Chondrocyte (in vitro differentiated cells): ENCODE measurements around the gene ACOX2. TPM values are rescaled to one million over a fixed set of nuclear protein-coding genes. Genes with fewer than 3 reads are reported as not detected.

Experiments
- DNase-seq: peaks from one replicate; pipeline ENCODE4 v3.0.0; 2021; ENCODE audit warnings: mixed read lengths, low spot score
- H3K27ac Mint-ChIP-seq: one replicate; pipeline ENCODE4 v1.8.0; 2021; ENCODE audit warnings: mild to moderate bottlenecking, moderate library complexity, mixed read lengths; ENCODE audit not compliant: unreplicated experiment
- H3K27me3 Mint-ChIP-seq: 2 replicates; pipeline ENCODE4 v1.8.0; 2021; ENCODE audit warnings: low read depth, mixed read lengths
- H3K36me3 Mint-ChIP-seq: 2 replicates; pipeline ENCODE4 v1.8.0; 2021; ENCODE audit warnings: low read depth, mixed read lengths
- H3K4me1 Mint-ChIP-seq: 2 replicates; pipeline ENCODE4 v1.8.0; 2021; ENCODE audit warnings: low read depth, mild to moderate bottlenecking, mixed read lengths
- H3K4me3 Mint-ChIP-seq: one replicate; pipeline ENCODE4 v1.8.0; 2021; ENCODE audit warnings: mild to moderate bottlenecking, moderate library complexity, mixed read lengths; ENCODE audit not compliant: unreplicated experiment
- H3K9me3 Mint-ChIP-seq: 2 replicates; pipeline ENCODE4 v1.8.0; 2021; ENCODE audit warnings: low read depth, mixed read lengths
- CTCF ChIP-seq: fragments of 200-600 bp; sonication (generic); IDR thresholded peaks from 2 replicates; pipeline ENCODE4 v1.5.0; 2021; ENCODE audit warnings: antibody characterized with exemption, mild to moderate bottlenecking, moderate library complexity
- total RNA-seq: library from RNA; stranded (reverse); gene quantifications from 3 replicates; pipeline ENCODE4 v1.2.1, GENCODE V29; 2021

Gene ACOX2
- total RNA-seq, 1 donor from 2014 or later: 0.57 TPM

- TF ChIP-seq CTCF: no peak
- Mint-ChIP-seq H3K36me3 (peaks cover 2% of the 10 kb centered on the region), H3K4me1 (peaks cover 28% of the 10 kb centered on the region), H3K9me3 (peaks cover 9% of the 10 kb centered on the region), H3K27me3 (no peaks in the 10 kb centered on the region), H3K27ac (no peak overlapping the region), H3K4me3 (no peak overlapping the region)
- DNase-seq: peak; percentile 57
Observed at GRCh38 chr3:58566398-58567250, 29.6 kb upstream of the ACOX2 start.

- Mint-ChIP-seq H3K9me3 (peaks cover 7% of the 10 kb centered on the region), H3K27me3 (no peaks in the 10 kb centered on the region), H3K27ac (peak overlapping the region; percentile 6), H3K4me1 (peaks cover 36% of the 10 kb centered on the region), H3K4me3 (no peak overlapping the region), H3K36me3 (no peaks in the 10 kb centered on the region)
- TF ChIP-seq CTCF: no peak
- DNase-seq: peak; percentile 70
Observed at GRCh38 chr3:58565621-58566397, 28.8 kb upstream of the ACOX2 start.

GRCh38 chr3:58564456-58565160 is 27.6 kb upstream of the ACOX2 start:
- no peak for TF ChIP-seq CTCF
- H3K27ac Mint-ChIP-seq: peak overlapping the region; percentile 97
- no peak overlapping the region for H3K4me3 Mint-ChIP-seq
- H3K27me3 Mint-ChIP-seq: no peaks in the 10 kb centered on the region
- peaks cover 40% of the 10 kb centered on the region for H3K4me1 Mint-ChIP-seq
- H3K36me3 Mint-ChIP-seq: no peaks in the 10 kb centered on the region
- DNase-seq: peak; percentile 24
- H3K9me3 Mint-ChIP-seq: peaks cover 7% of the 10 kb centered on the region

DNA sequence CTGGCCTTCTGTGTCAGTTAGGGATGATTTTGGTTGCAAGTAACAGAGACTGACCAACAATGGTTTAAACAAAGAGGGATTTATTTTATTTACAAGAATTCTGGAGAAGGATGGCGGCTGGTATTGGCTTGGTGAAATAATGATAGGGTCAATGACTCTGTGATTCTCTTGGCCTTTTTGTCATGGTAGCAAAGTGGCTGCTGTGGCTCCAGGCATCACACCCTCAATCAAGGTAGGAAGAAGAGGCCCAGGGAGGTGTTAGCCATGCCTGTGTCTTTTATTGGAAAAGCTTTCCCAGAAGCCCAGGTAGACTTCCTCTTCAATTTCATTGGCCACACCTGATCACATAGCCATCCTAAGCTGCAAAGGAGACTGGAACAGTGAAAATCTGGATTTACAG is 27.1 kb upstream of the ACOX2 start:
- peaks cover 7% of the 10 kb centered on the region for H3K9me3 Mint-ChIP-seq
- H3K36me3 Mint-ChIP-seq: no peaks in the 10 kb centered on the region
- peaks cover 40% of the 10 kb centered on the region for H3K4me1 Mint-ChIP-seq
- no peaks in the 10 kb centered on the region for H3K27me3 Mint-ChIP-seq
- no peak overlapping the region for H3K4me3 Mint-ChIP-seq
- no peak for TF ChIP-seq CTCF
- no peak for DNase-seq
- H3K27ac Mint-ChIP-seq: peak overlapping the region; percentile 49
